GM23248 (cell line): ENCODE measurements around the gene COL27A1. TPM values are rescaled to one million over a fixed set of nuclear protein-coding genes. Genes with fewer than 3 reads are reported as not detected.

Experiments used
- DNase-seq: peaks from one replicate; pipeline ENCODE4 v3.0.0-alpha.2; 2015
- H2AFZ ChIP-seq: fragments of 200-600 bp; sonication (generic); 2 replicates; pipeline ENCODE4 v1.6.1; 2016; ENCODE audit warnings: antibody characterized with exemption
- H3F3A ChIP-seq: fragments of 200-600 bp; sonication (generic); 2 replicates; pipeline ENCODE4 v1.6.1; 2016; ENCODE audit warnings: mild to moderate bottlenecking, antibody characterized with exemption, mixed run types; ENCODE audit not compliant: insufficient read depth
- H3K27ac ChIP-seq: fragments of 200-600 bp; sonication (generic); 2 replicates; pipeline ENCODE4 v1.5.1; 2016; ENCODE audit warnings: mild to moderate bottlenecking
- H3K27me3 ChIP-seq: fragments of 200-600 bp; sonication (generic); replicated peaks from 2 replicates; pipeline ENCODE4 v1.6.1; 2016; ENCODE audit warnings: mild to moderate bottlenecking; ENCODE audit not compliant: insufficient read depth
- H3K36me3 ChIP-seq: fragments of 200-600 bp; sonication (generic); 2 replicates; pipeline ENCODE4 v1.6.1; 2016; ENCODE audit warnings: low read depth, mild to moderate bottlenecking
- H3K4me1 ChIP-seq: fragments of 200-600 bp; sonication (generic); 2 replicates; pipeline ENCODE4 v1.6.1; 2016; ENCODE audit warnings: mild to moderate bottlenecking; ENCODE audit not compliant: insufficient read depth
- H3K4me2 ChIP-seq: fragments of 200-600 bp; sonication (generic); one replicate; pipeline ENCODE4 v1.6.1; 2016; ENCODE audit warnings: mild to moderate bottlenecking; ENCODE audit not compliant: unreplicated experiment
- H3K4me3 ChIP-seq: fragments of 200-600 bp; sonication (generic); 2 replicates; pipeline ENCODE4 v1.5.1; 2016; ENCODE audit warnings: mild to moderate bottlenecking
- H3K79me2 ChIP-seq: fragments of 200-600 bp; sonication (generic); 2 replicates; pipeline ENCODE4 v1.6.1; 2016; ENCODE audit warnings: mild to moderate bottlenecking; ENCODE audit not compliant: insufficient read depth
- H3K9ac ChIP-seq: fragments of 200-600 bp; sonication (generic); 2 replicates; pipeline ENCODE4 v1.6.1; 2016; ENCODE audit warnings: mild to moderate bottlenecking
- H3K9me2 ChIP-seq: fragments of 200-600 bp; sonication (generic); 2 replicates; pipeline ENCODE4 v1.6.1; 2016; ENCODE audit warnings: mixed run types, mild to moderate bottlenecking, moderate library complexity; ENCODE audit not compliant: insufficient read depth
- H3K9me3 ChIP-seq: fragments of 200-600 bp; sonication (generic); one replicate; pipeline ENCODE4 v1.6.1; 2017; ENCODE audit warnings: low read depth
- H4K20me1 ChIP-seq: fragments of 200-600 bp; sonication (generic); 2 replicates; pipeline ENCODE4 v1.6.0; 2016; ENCODE audit not compliant: insufficient read depth
- EZH2 ChIP-seq: fragments of 200-600 bp; sonication (generic); IDR thresholded peaks from 2 replicates; pipeline ENCODE4 v1.6.1; 2018; ENCODE audit warnings: antibody characterized with exemption, mild to moderate bottlenecking; ENCODE audit not compliant: insufficient read depth, poor library complexity, severe bottlenecking
- EZH2phosphoT487 ChIP-seq: fragments of 200-600 bp; sonication (generic); IDR thresholded peaks from 2 replicates; pipeline ENCODE4 v1.6.1; 2018; ENCODE audit warnings: antibody characterized with exemption, moderate library complexity, mild to moderate bottlenecking, low read depth; ENCODE audit not compliant: insufficient read depth
- WGBS, 2 experiments: methylation state at CpG; one replicate each; pipeline ENCODE4 v1.1.6; 2015 to 2017; ENCODE audit warnings: low lambda C conversion rate in 2 of 2, low coverage in 1 of 2; ENCODE audit errors: missing lambda C conversion rate in 2 of 2; 5-methylcytosine and 5-hydroxymethylcytosine counted together
- in situ Hi-C: fragments of 300-500 bp; cut with MboI; formaldehyde crosslinking; loops from 2 replicates; pipeline ENCODE4 v1.15.0; 2020
- polyA plus RNA-seq: library from polyadenylated mRNA; unstranded; fragments of >200 nt; fragmentation: Nextera tagmentation; extraction: Ambion mirVana; gene quantifications from 2 replicates; pipeline ENCODE4 v1.2.1, GENCODE V29; 2016
- total RNA-seq: library from RNA; depleted of rRNA; stranded (reverse); fragments of >200 nt; shearing (Covaris generic); gene quantifications from 2 replicates; pipeline ENCODE4 v1.2.3, GENCODE V29; 2014

Gene COL27A1
- total and polyA plus RNA-seq, 2 experiments from 2014 or later, result 1.6 to 2.3 TPM

DNA sequence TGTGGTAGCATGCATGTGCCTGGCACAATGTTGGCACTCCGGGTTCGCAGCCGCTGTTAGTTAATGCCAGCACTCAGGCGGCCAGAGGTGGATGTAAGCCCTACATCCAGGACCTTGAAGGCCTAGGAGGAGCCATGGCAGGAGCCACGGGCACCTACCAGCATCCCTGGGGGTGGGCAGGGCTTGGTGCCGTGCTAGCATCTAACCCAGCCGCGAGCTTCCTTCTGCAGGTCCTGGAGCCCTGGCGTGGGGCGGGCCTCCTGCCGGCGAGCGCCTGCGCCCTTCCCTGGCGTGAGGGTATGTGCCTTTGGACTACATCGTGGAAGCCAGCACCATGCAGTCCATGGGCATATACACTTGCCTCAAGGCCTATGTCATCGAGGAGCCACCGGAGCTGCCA is 53.8 kb downstream of the COL27A1 start:
- in situ Hi-C loops, result no loop called here
- Histone ChIP-seq H3F3A (peaks cover 12% of the 10 kb centered on the region), H3K4me2 (no peak overlapping the region), H3K4me3 (no peak overlapping the region), H3K27ac (no peak overlapping the region), H3K27me3 (no peaks in the 10 kb centered on the region), H3K36me3 (no peaks in the 10 kb centered on the region), H4K20me1 (no peaks in the 10 kb centered on the region), H3K9ac (no peak overlapping the region), H3K79me2 (no peaks in the 10 kb centered on the region), H2AFZ (no peak overlapping the region), H3K4me1 (peaks cover 4% of the 10 kb centered on the region), H3K9me2 (no peaks in the 10 kb centered on the region), H3K9me3 (no peaks in the 10 kb centered on the region)
- 95% methylated on average over 18 of the region's 18 CpGs for WGBS, 2 experiments
- no peak for DNase-seq
- TF ChIP-seq EZH2 (no peak), EZH2phosphoT487 (no peak)

DNA sequence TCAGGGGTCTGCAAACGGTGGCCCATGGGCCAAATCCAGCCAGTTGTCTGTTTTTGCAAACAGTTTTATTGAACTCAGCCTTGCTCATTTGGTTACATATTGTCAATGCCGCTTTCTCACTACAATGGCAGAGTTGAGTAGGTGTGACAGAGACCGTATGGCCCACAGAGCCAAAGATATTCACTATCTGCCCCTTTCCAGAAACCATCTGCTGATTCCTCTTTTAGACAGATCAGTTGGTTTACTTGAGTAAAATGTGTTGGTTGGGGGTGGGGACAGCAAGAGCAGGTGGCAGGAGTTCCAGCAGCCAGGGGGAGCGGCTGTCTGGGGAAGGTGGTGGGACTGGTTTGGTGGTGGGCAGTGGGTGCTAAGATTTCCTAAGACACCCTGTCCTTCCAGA is 54.8 kb downstream of the COL27A1 start:
- Histone ChIP-seq H3F3A (peaks cover 12% of the 10 kb centered on the region), H3K4me1 (peaks cover 9% of the 10 kb centered on the region), H3K9ac (no peak overlapping the region), H3K9me2 (no peaks in the 10 kb centered on the region), H4K20me1 (no peaks in the 10 kb centered on the region), H2AFZ (no peak overlapping the region), H3K79me2 (no peaks in the 10 kb centered on the region), H3K36me3 (no peaks in the 10 kb centered on the region), H3K4me2 (no peak overlapping the region), H3K9me3 (no peaks in the 10 kb centered on the region), H3K27me3 (no peaks in the 10 kb centered on the region), H3K27ac (no peak overlapping the region), H3K4me3 (no peak overlapping the region)
- WGBS, 2 experiments, result 95 to 96% methylated on average over 4 of the region's 4 CpGs
- DNase-seq, result no peak
- in situ Hi-C loops, result no loop called here
- TF ChIP-seq EZH2phosphoT487 (no peak), EZH2 (no peak)

DNA sequence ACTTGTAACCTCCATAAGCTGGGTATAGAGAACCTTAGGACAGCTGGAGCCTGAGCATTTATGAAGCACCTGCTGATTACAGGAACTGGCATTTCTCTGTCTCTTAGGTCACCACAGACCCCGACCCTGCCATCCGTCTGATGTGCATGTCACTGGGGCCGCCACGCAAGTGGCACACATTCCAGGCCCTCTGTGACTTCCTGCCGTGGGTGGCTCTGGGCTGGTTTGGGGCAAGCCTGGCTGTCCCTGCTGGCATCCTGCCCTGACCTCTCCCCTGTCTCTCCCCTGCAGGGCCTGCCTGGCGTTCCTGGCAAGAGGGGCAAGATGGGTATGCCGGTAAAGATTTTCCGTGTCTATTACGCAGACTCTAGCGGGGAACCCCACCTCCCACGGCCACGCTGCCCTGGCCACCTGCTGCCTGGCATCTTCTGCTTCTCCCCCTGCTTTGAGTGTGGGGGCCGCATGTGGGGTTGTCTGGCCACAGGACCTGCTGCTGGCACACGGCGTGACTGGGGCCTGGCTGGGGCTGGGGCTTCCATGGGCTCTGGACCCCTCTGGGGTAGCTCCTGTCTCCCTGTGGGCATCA is 55.4 kb downstream of the COL27A1 start:
- Histone ChIP-seq H3K9me3 (no peaks in the 10 kb centered on the region), H3K27ac (no peak overlapping the region), H3K9me2 (no peaks in the 10 kb centered on the region), H3K4me2 (no peak overlapping the region), H2AFZ (no peak overlapping the region), H3K36me3 (no peaks in the 10 kb centered on the region), H4K20me1 (no peaks in the 10 kb centered on the region), H3K4me1 (peaks cover 9% of the 10 kb centered on the region), H3K9ac (no peak overlapping the region), H3K4me3 (no peak overlapping the region), H3K79me2 (no peaks in the 10 kb centered on the region), H3K27me3 (no peaks in the 10 kb centered on the region), H3F3A (peaks cover 12% of the 10 kb centered on the region)
- in situ Hi-C loops, result no loop called here
- DNase-seq, result no peak
- 92 to 93% methylated on average over 14 to 15 of the region's 15 CpGs for WGBS, 2 experiments
- TF ChIP-seq EZH2phosphoT487 (no peak), EZH2 (no peak)

DNA sequence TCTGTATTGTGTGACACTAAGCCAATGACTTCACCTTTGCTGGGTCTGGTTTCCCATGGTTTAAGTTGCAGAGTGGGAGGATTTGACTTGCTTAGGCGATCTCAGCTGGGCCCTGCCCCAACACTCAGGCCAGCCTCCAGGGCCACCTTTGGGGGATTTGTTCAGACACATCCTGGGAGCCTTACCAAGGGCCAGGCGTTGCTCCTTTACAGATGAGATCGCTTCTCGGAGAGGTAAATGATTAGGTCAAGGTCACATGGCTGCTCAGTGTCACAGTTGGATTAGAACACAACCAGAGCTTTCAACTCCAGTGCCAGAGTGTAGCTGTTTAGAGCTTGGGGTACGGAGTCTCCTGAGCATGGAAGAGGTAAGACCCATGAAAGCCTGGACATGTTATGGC is 57.5 kb downstream of the COL27A1 start:
- H3K9me2 ChIP-seq, result no peaks in the 10 kb centered on the region
- H3F3A ChIP-seq, result peaks cover 12% of the 10 kb centered on the region
- H3K9ac ChIP-seq, result no peak overlapping the region
- H3K27me3 ChIP-seq, result no peaks in the 10 kb centered on the region
- no peaks in the 10 kb centered on the region for H3K9me3 ChIP-seq
- no peaks in the 10 kb centered on the region for H3K79me2 ChIP-seq
- in situ Hi-C loops, result no loop called here
- H4K20me1 ChIP-seq, result no peaks in the 10 kb centered on the region
- H3K27ac ChIP-seq, result no peak overlapping the region
- no peak for TF ChIP-seq EZH2
- TF ChIP-seq EZH2phosphoT487, result no peak
- 93 to 95% methylated on average over 5 of the region's 5 CpGs for WGBS, 2 experiments
- peaks cover 9% of the 10 kb centered on the region for H3K4me1 ChIP-seq
- H2AFZ ChIP-seq, result no peak overlapping the region
- H3K36me3 ChIP-seq, result no peaks in the 10 kb centered on the region
- no peak overlapping the region for H3K4me2 ChIP-seq
- DNase-seq, result no peak
- H3K4me3 ChIP-seq, result no peak overlapping the region

DNA sequence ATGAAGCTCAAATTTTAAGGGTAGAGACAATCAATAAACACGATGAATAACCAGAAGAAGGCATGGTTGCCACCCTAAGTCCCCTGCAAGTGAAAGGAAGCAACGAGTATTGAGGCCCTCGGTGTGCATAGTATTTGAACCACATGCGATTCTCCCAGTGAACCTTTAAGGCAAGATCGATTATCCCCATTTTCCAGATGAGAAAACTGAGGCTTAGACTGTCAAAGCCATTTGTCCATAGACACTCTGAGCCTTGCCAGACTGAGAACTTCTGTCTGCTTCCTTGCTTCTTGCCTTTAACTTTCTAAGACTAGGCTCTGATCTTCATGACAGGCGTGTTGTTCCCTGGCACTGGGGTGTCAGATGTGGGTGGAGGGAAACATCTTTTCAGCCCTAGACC is 58.2 kb downstream of the COL27A1 start:
- Histone ChIP-seq H3K36me3 (no peaks in the 10 kb centered on the region), H3K4me2 (no peak overlapping the region), H3K4me1 (peaks cover 9% of the 10 kb centered on the region), H4K20me1 (no peaks in the 10 kb centered on the region), H3K27ac (peak overlapping the region; percentile 37; the same call in 1 of the 2 replicates), H3K27me3 (no peaks in the 10 kb centered on the region), H3K79me2 (no peaks in the 10 kb centered on the region), H3K4me3 (no peak overlapping the region), H3K9me2 (no peaks in the 10 kb centered on the region), H3K9ac (no peak overlapping the region), H3K9me3 (no peaks in the 10 kb centered on the region), H2AFZ (no peak overlapping the region), H3F3A (peaks cover 12% of the 10 kb centered on the region)
- WGBS, 2 experiments, result 85 to 89% methylated on average over 6 of the region's 6 CpGs
- in situ Hi-C loops, result no loop called here
- TF ChIP-seq EZH2phosphoT487, result no peak
- no peak for TF ChIP-seq EZH2
- DNase-seq, result no peak
